HFF-Myc (cell line): ENCODE results near the gene DDX1.
"Not testable (repeated sequence)": the region's sequence is repeated elsewhere in the genome, so short reads cannot be mapped to it uniquely, and the experiment has no call there.

ENCODE experiments used
- DNase-seq: peaks from one replicate; pipeline ENCODE4 v3.0.0-alpha.2; 2011; ENCODE audit warnings: low read depth; ENCODE audit errors: extremely low read depth
- H3K4me3 ChIP-seq: replicated peaks from 2 replicates; pipeline ENCODE4 v1.5.1; 2011; ENCODE audit warnings: low read depth, mild to moderate bottlenecking, control low read depth, low read length
- TF ChIP-seq, protein P1 (sequence below): IDR thresholded peaks from 2 replicates; pipeline ENCODE4 v1.5.1; 2012; ENCODE audit warnings: mild to moderate bottlenecking, low read depth, low read length, control low read depth; ENCODE audit errors: missing control alignments

DDX1 gene

DNA sequence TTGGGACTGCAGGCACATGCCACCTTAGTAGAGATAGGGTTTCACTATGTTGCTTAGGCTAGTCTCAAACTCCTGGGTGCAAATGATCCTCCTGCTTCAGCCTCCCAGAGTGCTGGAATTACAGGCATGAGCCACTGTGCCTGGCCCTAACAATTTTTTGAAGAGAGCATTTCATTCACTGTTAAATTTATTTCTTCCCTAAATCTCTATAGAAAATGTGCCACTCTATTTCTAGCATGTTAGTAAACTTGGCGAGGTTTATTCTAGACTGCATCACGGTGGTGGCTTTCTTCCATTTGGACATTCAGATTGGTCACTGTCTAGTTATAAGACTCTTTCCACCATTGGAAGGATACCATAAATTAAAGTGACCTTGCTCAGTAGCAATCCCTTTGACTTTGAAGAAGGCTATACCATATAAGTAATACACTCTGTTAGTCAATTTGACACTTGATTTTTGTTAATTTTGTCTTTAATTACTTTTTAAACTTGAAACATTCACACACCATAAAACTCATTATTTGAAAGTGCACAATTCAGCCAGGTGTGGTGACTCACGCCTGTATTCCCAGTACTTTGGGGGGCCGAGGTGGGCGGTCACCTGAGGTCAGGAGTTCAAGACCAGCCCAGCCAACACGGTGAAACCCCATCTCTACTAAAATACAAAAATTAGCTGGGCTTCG lies 16.2 kb downstream of the DDX1 start:
- DNase-seq = no peak
- no peak overlapping the region for H3K4me3 ChIP-seq
- TF ChIP-seq, protein P1, sequence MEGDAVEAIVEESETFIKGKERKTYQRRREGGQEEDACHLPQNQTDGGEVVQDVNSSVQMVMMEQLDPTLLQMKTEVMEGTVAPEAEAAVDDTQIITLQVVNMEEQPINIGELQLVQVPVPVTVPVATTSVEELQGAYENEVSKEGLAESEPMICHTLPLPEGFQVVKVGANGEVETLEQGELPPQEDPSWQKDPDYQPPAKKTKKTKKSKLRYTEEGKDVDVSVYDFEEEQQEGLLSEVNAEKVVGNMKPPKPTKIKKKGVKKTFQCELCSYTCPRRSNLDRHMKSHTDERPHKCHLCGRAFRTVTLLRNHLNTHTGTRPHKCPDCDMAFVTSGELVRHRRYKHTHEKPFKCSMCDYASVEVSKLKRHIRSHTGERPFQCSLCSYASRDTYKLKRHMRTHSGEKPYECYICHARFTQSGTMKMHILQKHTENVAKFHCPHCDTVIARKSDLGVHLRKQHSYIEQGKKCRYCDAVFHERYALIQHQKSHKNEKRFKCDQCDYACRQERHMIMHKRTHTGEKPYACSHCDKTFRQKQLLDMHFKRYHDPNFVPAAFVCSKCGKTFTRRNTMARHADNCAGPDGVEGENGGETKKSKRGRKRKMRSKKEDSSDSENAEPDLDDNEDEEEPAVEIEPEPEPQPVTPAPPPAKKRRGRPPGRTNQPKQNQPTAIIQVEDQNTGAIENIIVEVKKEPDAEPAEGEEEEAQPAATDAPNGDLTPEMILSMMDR = no peak

DNA sequence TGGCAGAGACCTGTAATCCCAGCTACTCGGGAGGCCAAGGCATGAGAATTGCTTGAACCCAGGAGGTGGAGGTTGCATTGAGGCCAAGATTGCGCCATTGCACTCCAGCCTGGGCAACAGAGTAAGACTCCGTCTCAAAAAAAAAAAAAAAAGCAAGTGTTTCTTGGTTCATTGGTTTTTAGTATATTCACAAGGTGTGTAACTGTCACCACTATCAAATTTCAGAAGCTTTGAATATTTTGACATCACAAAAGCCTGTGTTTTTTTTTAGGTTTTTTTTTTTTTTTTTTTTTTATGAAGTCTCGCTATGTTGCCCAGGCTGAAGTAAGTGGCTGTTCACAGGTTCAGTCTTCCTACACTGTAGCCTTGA lies 16.7 kb downstream of the DDX1 start:
- no peak overlapping the region for H3K4me3 ChIP-seq
- DNase-seq = no peak
- TF ChIP-seq, protein P1 = no peak

DNA sequence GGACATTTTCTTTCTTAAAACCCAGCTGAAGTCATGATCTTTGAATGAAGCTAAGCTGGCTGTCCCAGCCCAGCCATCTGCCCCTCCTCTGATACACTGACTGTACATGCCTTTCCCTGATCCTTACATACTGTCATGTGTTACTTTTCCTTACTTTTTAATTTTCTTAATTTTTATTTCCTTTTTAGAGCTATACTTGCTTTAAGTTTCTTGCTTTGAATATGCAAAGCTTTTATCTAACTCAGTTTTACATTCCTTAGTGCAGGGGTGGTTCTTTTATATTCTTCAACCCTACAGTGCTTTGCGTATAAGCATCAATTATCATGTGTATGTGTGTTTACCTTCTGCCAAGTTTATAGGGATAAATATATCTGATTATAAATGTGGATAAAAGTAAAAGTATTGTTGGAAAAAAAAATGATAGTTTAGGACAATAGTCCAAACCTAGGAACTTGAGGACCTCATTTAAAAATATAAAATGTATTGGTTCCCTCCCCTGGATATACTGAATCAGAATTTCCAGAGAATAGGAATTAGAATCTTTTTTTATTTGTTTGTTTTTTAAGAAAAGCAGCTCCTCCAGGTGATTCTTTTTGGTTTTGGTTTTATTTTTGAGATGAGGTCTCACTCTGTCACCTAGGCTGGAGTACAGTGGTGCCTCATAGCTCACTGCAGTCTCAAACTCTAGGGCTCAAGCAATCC lies 17.8 kb downstream of the DDX1 start:
- DNase-seq = no peak
- TF ChIP-seq, protein P1 = no peak
- no peak overlapping the region for H3K4me3 ChIP-seq

DNA sequence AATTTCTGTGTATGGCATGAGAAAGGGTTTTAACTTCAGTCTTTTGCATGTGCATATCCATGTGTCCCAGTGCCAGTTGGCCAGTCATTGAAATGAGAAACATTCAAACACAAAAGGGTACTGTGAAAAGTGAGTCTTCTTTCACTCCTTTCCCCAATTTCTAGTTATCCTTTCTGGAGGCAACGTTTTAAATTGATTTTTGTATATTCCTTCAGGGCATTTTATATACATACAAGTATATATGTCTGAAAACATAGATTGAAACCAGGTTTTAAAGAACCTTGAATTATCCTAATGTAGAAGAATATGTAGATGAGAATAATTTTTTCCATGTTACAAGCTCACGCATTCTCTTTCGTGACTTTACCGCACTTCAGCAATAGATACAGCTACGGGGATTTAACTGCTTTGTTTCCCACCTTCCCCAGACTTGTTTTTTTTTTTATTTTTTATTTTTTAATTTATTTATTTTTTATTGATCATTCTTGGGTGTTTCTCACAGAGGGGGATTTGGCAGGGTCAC lies 18.8 kb downstream of the DDX1 start:
- TF ChIP-seq, protein P1 = no peak
- no peak overlapping the region for H3K4me3 ChIP-seq
- no peak for DNase-seq

DNA sequence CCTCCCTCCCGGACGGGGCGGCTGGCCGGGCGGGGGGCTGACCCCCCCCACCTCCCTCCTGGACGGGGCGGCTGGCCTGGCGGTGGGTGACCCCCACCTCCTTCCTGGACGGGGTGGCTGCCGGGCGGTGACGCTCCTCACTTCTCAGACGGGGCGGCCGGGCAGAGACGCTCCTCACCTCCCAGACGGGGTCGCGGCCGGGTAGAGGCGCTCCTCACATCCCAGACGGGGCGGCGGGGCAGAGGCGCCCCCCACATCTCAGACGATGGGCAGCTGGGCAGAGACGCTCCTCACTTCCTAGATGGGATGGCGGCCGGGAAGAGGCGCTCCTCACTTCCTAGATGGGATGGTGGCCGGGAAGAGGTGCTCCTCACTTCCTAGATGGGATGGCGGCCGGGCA lies 20.4 kb downstream of the DDX1 start:
- DNase-seq, H3K4me3 ChIP-seq: not testable (repeated sequence)

DNA sequence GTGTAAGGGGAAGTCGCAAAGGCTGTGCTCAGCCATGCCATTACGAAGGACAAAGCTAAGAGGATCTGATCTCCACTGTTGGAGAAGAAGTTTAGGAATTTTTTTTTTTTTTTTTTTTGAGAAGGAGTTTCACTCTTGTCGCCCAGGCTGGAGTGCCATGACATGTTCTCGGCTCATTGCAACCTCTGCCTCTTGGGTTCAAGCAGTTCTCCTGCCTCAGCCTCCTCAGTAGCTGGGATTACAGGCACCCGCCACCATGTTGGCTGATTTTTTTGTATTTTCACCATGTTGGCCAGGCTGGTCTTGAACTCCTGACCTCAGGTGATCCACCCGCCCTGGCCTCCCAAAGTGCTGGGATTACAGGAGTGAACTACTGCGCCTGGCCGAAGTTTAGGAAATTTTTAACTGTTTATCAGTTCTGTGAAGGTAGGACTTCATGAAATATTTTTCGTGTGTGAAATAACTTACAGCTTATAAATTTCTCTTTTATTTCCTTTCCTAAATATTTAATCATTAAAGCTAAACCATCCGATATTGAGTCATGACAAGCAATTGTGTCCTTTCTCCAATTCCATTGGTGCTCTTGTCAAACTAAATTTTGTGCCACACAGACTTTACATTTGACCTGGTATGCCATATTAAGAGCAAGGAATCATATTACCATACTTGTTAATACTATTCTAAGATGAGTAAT lies 22.2 kb downstream of the DDX1 start:
- no peak for DNase-seq
- no peak overlapping the region for H3K4me3 ChIP-seq
- TF ChIP-seq, protein P1 = no peak
